DLD1 (cell line): Measurements from ENCODE around the gene PPIP5K1.
"Not testable (repeated sequence)": the region's sequence is repeated elsewhere in the genome, so short reads cannot be mapped to it uniquely, and the experiment has no call there.

Experiments
- in situ Hi-C: cut with HindIII; loops from 2 replicates; pipeline ENCODE4 v1.10.0; 2017; ENCODE audit warnings: low sequenced_read_pairs

The PPIP5K1 gene

GRCh38 chr15:43589778-43590466 is at the start of gene PPIP5K1:
PPIP5K1 (minus strand) TSS chr15:43590208; CDS start chr15:43584504, 5,704 bp downstream.
- in situ Hi-C loops: not testable (repeated sequence)

GRCh38 chr15:43638464-43639204 is 48.6 kb upstream of the PPIP5K1 start:
- in situ Hi-C loops: not testable (repeated sequence)

- in situ Hi-C loops: not testable (repeated sequence)
Observed at GRCh38 chr15:43626937-43627336, 36.9 kb upstream of the PPIP5K1 start.

GRCh38 chr15:43625106-43625505 is 35.1 kb upstream of the PPIP5K1 start:
- in situ Hi-C loops: no loop called here

- in situ Hi-C loops: not testable (repeated sequence)
Observed at GRCh38 chr15:43622068-43622799, 32.2 kb upstream of the PPIP5K1 start.

GRCh38 chr15:43618700-43619099 is 28.7 kb upstream of the PPIP5K1 start, which contains the start of gene STRC:
STRC (minus strand) TSS chr15:43618800; CDS start chr15:43618722, 78 bp downstream.
- in situ Hi-C loops: not testable (repeated sequence)

- in situ Hi-C loops: not testable (repeated sequence)
Observed at GRCh38 chr15:43617750-43618149, 27.7 kb upstream of the PPIP5K1 start.

- in situ Hi-C loops: not testable (repeated sequence)
Observed at GRCh38 chr15:43602233-43602632, 12.2 kb upstream of the PPIP5K1 start.

GRCh38 chr15:43600200-43600599 is 10.2 kb upstream of the PPIP5K1 start:
- in situ Hi-C loops: not testable (repeated sequence)

GRCh38 chr15:43599131-43599530 is 9.1 kb upstream of the PPIP5K1 start:
- in situ Hi-C loops: not testable (repeated sequence)

- in situ Hi-C loops: not testable (repeated sequence)
Observed at GRCh38 chr15:43593328-43594190, 3.6 kb upstream of the PPIP5K1 start, which contains the start of gene CKMT1B. CKMT1B (plus strand) TSS chr15:43594027; CDS start chr15:43594219, 192 bp downstream.

GRCh38 chr15:43592841-43593240 is 2.8 kb upstream of the PPIP5K1 start:
- in situ Hi-C loops: not testable (repeated sequence)

GRCh38 chr15:43574607-43575006 is 15.4 kb downstream of the PPIP5K1 start:
- in situ Hi-C loops: not testable (repeated sequence)

GRCh38 chr15:43566615-43567014 is 23.4 kb downstream of the PPIP5K1 start:
- in situ Hi-C loops: not testable (repeated sequence)

- in situ Hi-C loops: not testable (repeated sequence)
Observed at GRCh38 chr15:43563793-43564192, 26.2 kb downstream of the PPIP5K1 start.

- in situ Hi-C loops: not testable (repeated sequence)
Observed at GRCh38 chr15:43562753-43563152, 27.3 kb downstream of the PPIP5K1 start.

- in situ Hi-C loops: no loop called here
Observed at GRCh38 chr15:43552986-43553385, 37.0 kb downstream of the PPIP5K1 start.

- in situ Hi-C loops: no loop called here
Observed at GRCh38 chr15:43552256-43552655, 37.8 kb downstream of the PPIP5K1 start.

- in situ Hi-C loops: no loop called here
Observed at GRCh38 chr15:43550527-43551363, 39.3 kb downstream of the PPIP5K1 start.
